Calu3 (cell line): ENCODE measurements around the gene PRSS56. TPM values are rescaled to one million over a fixed set of nuclear protein-coding genes. Genes with fewer than 3 reads are reported as not detected.

Experiments
- BruUV-seq: library from RNA; stranded (reverse); fragments of 400-500 nt; replicated peaks from 2 replicates; lab custom pipeline; 2021; lab: Mats Ljungman, UMichigan
- CTCF ChIA-PET: fragments of 300-600 bp; sonication (Branson Sonifier 250); formaldehyde crosslinking; loops from one replicate; lab custom pipeline; 2022; ENCODE audit warnings: antibody characterized with exemption; lab: Charles Lee
- DNase-seq: peaks from one replicate; pipeline ENCODE4 v3.0.0; 2022
- H3K27ac Mint-ChIP-seq: one replicate; pipeline ENCODE4 v1.8.0; 2022; ENCODE audit warnings: mixed read lengths; ENCODE audit not compliant: unreplicated experiment
- H3K27me3 Mint-ChIP-seq: one replicate; pipeline ENCODE4 v1.8.0; 2022; ENCODE audit warnings: mixed read lengths; ENCODE audit not compliant: unreplicated experiment
- H3K36me3 Mint-ChIP-seq: one replicate; pipeline ENCODE4 v1.8.0; 2022; ENCODE audit warnings: mild to moderate bottlenecking, moderate library complexity, mixed read lengths; ENCODE audit not compliant: insufficient read depth, unreplicated experiment
- H3K4me1 Mint-ChIP-seq: one replicate; pipeline ENCODE4 v1.8.0; 2022; ENCODE audit warnings: mild to moderate bottlenecking, low read depth, mixed read lengths; ENCODE audit not compliant: unreplicated experiment
- H3K4me3 Mint-ChIP-seq: one replicate; pipeline ENCODE4 v1.8.0; 2022; ENCODE audit warnings: mild to moderate bottlenecking, low read depth, moderate library complexity, mixed read lengths; ENCODE audit not compliant: unreplicated experiment
- H3K9me3 Mint-ChIP-seq: one replicate; pipeline ENCODE4 v1.8.0; 2022; ENCODE audit warnings: low read depth, mixed read lengths; ENCODE audit not compliant: unreplicated experiment
- CTCF ChIP-seq: fragments of 200-600 bp; IDR thresholded peaks from one replicate; pipeline ENCODE4 v1.8.0; 2022; ENCODE audit warnings: antibody characterized with exemption; ENCODE audit not compliant: unreplicated experiment
- intact Hi-C: fragments of 100-400 bp; cut with micrococcal nuclease; formaldehyde crosslinking; loops from one replicate; pipeline ENCODE4 v1.10.0; 2022; ENCODE audit not compliant: unreplicated experiment
- total RNA-seq: library from RNA; stranded (reverse); gene quantifications from 2 replicates; pipeline ENCODE4 v1.2.3, GENCODE V29; 2022

The PRSS56 gene
- total RNA-seq, 1 experiment from 2014 or later, result not detected

- Mint-ChIP-seq H3K9me3 (no peaks in the 10 kb centered on the region), H3K27me3 (peaks cover 74% of the 10 kb centered on the region), H3K4me1 (no peaks in the 10 kb centered on the region), H3K27ac (no peak overlapping the region), H3K36me3 (no peaks in the 10 kb centered on the region), H3K4me3 (no peak overlapping the region)
- TF ChIP-seq CTCF, result no peak
- no TSS peak for BruUV-seq
- no peak for DNase-seq
- intact Hi-C loops, result no loop called here
- CTCF ChIA-PET, result no interaction called here
Observed at GRCh38 chr2:232501331-232501771, 18.8 kb upstream of the PRSS56 start.

- peaks cover 80% of the 10 kb centered on the region for H3K27me3 Mint-ChIP-seq
- CTCF ChIA-PET, result interaction anchor here (0.5 kb wide), 1 partner anchor 131 kb away, joined by 5 read pairs; no protein-coding TSS in a partner anchor
- no TSS peak for BruUV-seq
- H3K4me1 Mint-ChIP-seq, result no peaks in the 10 kb centered on the region
- H3K27ac Mint-ChIP-seq, result no peak overlapping the region
- no peaks in the 10 kb centered on the region for H3K9me3 Mint-ChIP-seq
- no peak for TF ChIP-seq CTCF
- no peaks in the 10 kb centered on the region for H3K36me3 Mint-ChIP-seq
- no peak overlapping the region for H3K4me3 Mint-ChIP-seq
- DNase-seq, result no peak
- intact Hi-C loops, result no loop called here
Observed at GRCh38 chr2:232501794-232502390, 18.3 kb upstream of the PRSS56 start.

GRCh38 chr2:232502511-232502910 is 17.7 kb upstream of the PRSS56 start:
- DNase-seq, result no peak
- TF ChIP-seq CTCF, result no peak
- no TSS peak for BruUV-seq
- Mint-ChIP-seq H3K9me3 (no peaks in the 10 kb centered on the region), H3K27me3 (peaks cover 82% of the 10 kb centered on the region), H3K4me1 (no peaks in the 10 kb centered on the region), H3K36me3 (no peaks in the 10 kb centered on the region), H3K27ac (no peak overlapping the region), H3K4me3 (peak overlapping the region; percentile 53)
- intact Hi-C loops, result no loop called here
- CTCF ChIA-PET, result no interaction called here

GRCh38 chr2:232502911-232503808 is 17.0 kb upstream of the PRSS56 start:
- no TSS peak for BruUV-seq
- peak; percentile 23 for DNase-seq
- Mint-ChIP-seq H3K9me3 (no peaks in the 10 kb centered on the region), H3K4me1 (no peaks in the 10 kb centered on the region), H3K36me3 (no peaks in the 10 kb centered on the region), H3K4me3 (peak overlapping the region; percentile 53), H3K27ac (no peak overlapping the region), H3K27me3 (peaks cover 82% of the 10 kb centered on the region)
- CTCF ChIA-PET, result interaction anchor here (0.5 kb wide), 1 partner anchor 1256 kb away, joined by 3 read pairs; no protein-coding TSS in a partner anchor
- intact Hi-C loops, result no loop called here
- no peak for TF ChIP-seq CTCF
